Osteoblast (primary cell): Measurements from ENCODE around the gene PNPLA8. TPM values are rescaled to one million over a fixed set of nuclear protein-coding genes. Genes with fewer than 3 reads are reported as not detected.

Experiments
- DNase-seq: peaks from one replicate; pipeline ENCODE4 v3.0.0; 2011; ENCODE audit warnings: low spot score, mixed read lengths; ENCODE audit not compliant: insufficient read length; ENCODE audit errors: missing footprints
- H2AFZ ChIP-seq: 2 replicates; pipeline ENCODE4 v1.6.0; 2011; ENCODE audit warnings: mild to moderate bottlenecking, low read length
- H3K27ac ChIP-seq: 2 replicates; pipeline ENCODE4 v1.5.1; 2011; ENCODE audit warnings: mild to moderate bottlenecking, low read depth, low read length, moderate library complexity
- H3K27me3 ChIP-seq: 2 replicates; pipeline ENCODE4 v1.6.0; 2012; ENCODE audit warnings: mild to moderate bottlenecking, control low read depth, inconsistent platforms, low read length, moderate library complexity; ENCODE audit not compliant: insufficient read depth
- H3K36me3 ChIP-seq: 2 replicates; pipeline ENCODE4 v1.5.1; 2011; ENCODE audit warnings: mild to moderate bottlenecking, low read length, control low read depth, moderate library complexity; ENCODE audit not compliant: insufficient read depth
- H3K4me1 ChIP-seq: 2 replicates; pipeline ENCODE4 v1.5.1; 2011; ENCODE audit warnings: mild to moderate bottlenecking, low read length, control low read depth, moderate library complexity; ENCODE audit not compliant: insufficient read depth
- H3K4me2 ChIP-seq: 2 replicates; pipeline ENCODE4 v1.6.0; 2011; ENCODE audit warnings: mild to moderate bottlenecking, low read length; ENCODE audit not compliant: insufficient read depth
- H3K4me3 ChIP-seq: fragments of 200-600 bp; sonication (generic); 3 replicates; pipeline ENCODE4 v1.5.1; 2012; ENCODE audit warnings: mild to moderate bottlenecking, low read length, inconsistent platforms; ENCODE audit not compliant: insufficient read depth
- H3K79me2 ChIP-seq: 2 replicates; pipeline ENCODE4 v1.6.0; 2012; ENCODE audit warnings: mild to moderate bottlenecking, low read length, control low read depth, inconsistent platforms; ENCODE audit not compliant: insufficient read depth
- H3K9me3 ChIP-seq: 2 replicates; pipeline ENCODE4 v1.5.1; 2011; ENCODE audit warnings: low read depth, low read length, control low read depth
- H4K20me1 ChIP-seq: 2 replicates; pipeline ENCODE4 v1.6.0; 2012; ENCODE audit warnings: mild to moderate bottlenecking, low read length, control low read depth; ENCODE audit not compliant: insufficient read depth
- CTCF ChIP-seq: IDR thresholded peaks from 2 replicates; pipeline ENCODE4 v1.5.1; 2011; ENCODE audit warnings: mild to moderate bottlenecking, low read depth, low read length, moderate library complexity; ENCODE audit errors: extremely low read depth
- total RNA-seq: library from RNA; depleted of rRNA; stranded (reverse); fragments of >200 nt; gene quantifications from 2 replicates; pipeline ENCODE4 v1.2.3, GENCODE V29; 2012

The PNPLA8 gene
- total RNA-seq, 1 donor = 37.6 TPM

GRCh38 chr7:108442039-108442568 is 83.8 kb downstream of the PNPLA8 start:
- H3K27ac ChIP-seq = no peak overlapping the region
- H3K4me2 ChIP-seq = no peak overlapping the region
- TF ChIP-seq CTCF = no peak
- H3K79me2 ChIP-seq = no peaks in the 10 kb centered on the region
- H3K36me3 ChIP-seq = no peaks in the 10 kb centered on the region
- H3K4me3 ChIP-seq = no peak overlapping the region
- no peak overlapping the region for H2AFZ ChIP-seq
- no peaks in the 10 kb centered on the region for H3K9me3 ChIP-seq
- H3K4me1 ChIP-seq = no peaks in the 10 kb centered on the region
- H3K27me3 ChIP-seq = no peaks in the 10 kb centered on the region
- H4K20me1 ChIP-seq = no peaks in the 10 kb centered on the region
- DNase-seq = peak; percentile 21

- no peaks in the 10 kb centered on the region for H3K9me3 ChIP-seq
- H3K27me3 ChIP-seq = no peaks in the 10 kb centered on the region
- H3K4me3 ChIP-seq = no peak overlapping the region
- H3K27ac ChIP-seq = no peak overlapping the region
- no peak overlapping the region for H3K4me2 ChIP-seq
- H4K20me1 ChIP-seq = no peaks in the 10 kb centered on the region
- TF ChIP-seq CTCF = no peak
- H3K36me3 ChIP-seq = no peaks in the 10 kb centered on the region
- no peak overlapping the region for H2AFZ ChIP-seq
- no peaks in the 10 kb centered on the region for H3K4me1 ChIP-seq
- H3K79me2 ChIP-seq = no peaks in the 10 kb centered on the region
- DNase-seq = no peak
These were observed 84.5 kb downstream of the PNPLA8 start for GRCh38 chr7:108441392-108441955.

- H3K36me3 ChIP-seq = no peaks in the 10 kb centered on the region
- H4K20me1 ChIP-seq = no peaks in the 10 kb centered on the region
- no peaks in the 10 kb centered on the region for H3K27me3 ChIP-seq
- no peaks in the 10 kb centered on the region for H3K9me3 ChIP-seq
- no peak overlapping the region for H3K4me2 ChIP-seq
- no peak overlapping the region for H2AFZ ChIP-seq
- H3K4me1 ChIP-seq = no peaks in the 10 kb centered on the region
- no peaks in the 10 kb centered on the region for H3K79me2 ChIP-seq
- no peak for DNase-seq
- no peak overlapping the region for H3K27ac ChIP-seq
- no peak for TF ChIP-seq CTCF
- H3K4me3 ChIP-seq = no peak overlapping the region
These were observed 85.3 kb downstream of the PNPLA8 start for GRCh38 chr7:108440613-108441012.

GRCh38 chr7:108436906-108437305 is 89.0 kb downstream of the PNPLA8 start:
- Histone ChIP-seq H2AFZ (no peak overlapping the region), H4K20me1 (no peaks in the 10 kb centered on the region), H3K4me3 (no peak overlapping the region), H3K9me3 (no peaks in the 10 kb centered on the region), H3K27ac (no peak overlapping the region), H3K4me1 (no peaks in the 10 kb centered on the region), H3K4me2 (no peak overlapping the region), H3K79me2 (no peaks in the 10 kb centered on the region), H3K36me3 (no peaks in the 10 kb centered on the region), H3K27me3 (no peaks in the 10 kb centered on the region)
- no peak for DNase-seq
- no peak for TF ChIP-seq CTCF
